Ishikawa (cell line): ENCODE results near the gene SEC24C.

ENCODE experiments used
- CREB1 ChIP-seq: IDR thresholded peaks from 2 replicates; pipeline ENCODE4 v1.6.1; 2012; ENCODE audit warnings: low read depth
- EP300 ChIP-seq: IDR thresholded peaks from 2 replicates; pipeline ENCODE4 v1.6.1; 2012; ENCODE audit warnings: borderline replicate concordance
- FOXM1 ChIP-seq: IDR thresholded peaks from 2 replicates; pipeline ENCODE4 v1.6.1; 2012; ENCODE audit warnings: low read depth, borderline replicate concordance
- RAD21 ChIP-seq: IDR thresholded peaks from 2 replicates; pipeline ENCODE4 v1.6.1; 2012; ENCODE audit warnings: low read depth
- TCF12 ChIP-seq: IDR thresholded peaks from 2 replicates; pipeline ENCODE4 v1.6.1; 2012; ENCODE audit warnings: low read depth
- YY1 ChIP-seq: IDR thresholded peaks from 2 replicates; pipeline ENCODE4 v1.6.1; 2012; ENCODE audit warnings: low read depth
- TF ChIP-seq, protein P1 (sequence below): IDR thresholded peaks from 2 replicates; pipeline ENCODE4 v1.6.1; 2012; ENCODE audit warnings: low read depth, mild to moderate bottlenecking
- TF ChIP-seq, protein P2 (sequence below): IDR thresholded peaks from 2 replicates; pipeline ENCODE4 v1.6.1; 2012
- TF ChIP-seq, protein P3 (sequence below): IDR thresholded peaks from 2 replicates; pipeline ENCODE4 v1.6.1; 2012

DNA sequence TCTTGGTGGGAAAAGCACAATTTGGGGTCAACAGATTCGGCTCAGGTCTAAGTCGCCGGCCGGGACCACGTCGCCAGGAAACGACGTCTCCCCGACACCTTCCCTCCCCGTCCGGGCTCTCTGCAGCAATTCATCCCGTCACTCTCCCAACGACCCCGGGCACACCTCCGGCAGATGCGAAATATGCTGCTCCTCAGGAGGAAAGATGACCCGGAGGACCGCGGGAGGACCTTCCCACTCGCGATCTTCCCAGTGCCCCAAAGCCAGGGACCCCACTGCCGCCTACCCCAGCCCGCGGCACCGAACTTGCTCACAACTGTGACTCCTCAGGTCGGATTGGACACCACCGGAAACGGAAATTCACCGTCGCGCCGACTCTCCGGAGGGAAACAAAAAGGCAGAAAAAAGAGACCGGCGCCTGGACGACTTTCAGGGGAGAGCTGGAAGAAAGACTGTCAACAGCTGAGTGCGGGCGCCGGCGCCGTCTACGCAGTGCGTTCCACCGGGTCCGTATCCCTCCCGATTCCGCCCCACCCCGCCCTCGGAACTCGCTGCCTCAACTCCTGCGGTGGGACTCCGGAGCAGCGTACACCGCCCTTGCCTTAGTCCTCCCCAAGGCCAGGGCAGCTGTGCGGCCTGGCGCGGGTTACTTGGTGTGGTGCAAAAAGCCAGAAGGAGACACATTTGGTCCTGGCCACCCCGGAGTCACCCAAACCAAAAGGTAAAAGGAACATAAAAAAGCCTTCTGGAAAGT lies 13.8 kb upstream of the SEC24C start:
- TF ChIP-seq, protein P1, sequence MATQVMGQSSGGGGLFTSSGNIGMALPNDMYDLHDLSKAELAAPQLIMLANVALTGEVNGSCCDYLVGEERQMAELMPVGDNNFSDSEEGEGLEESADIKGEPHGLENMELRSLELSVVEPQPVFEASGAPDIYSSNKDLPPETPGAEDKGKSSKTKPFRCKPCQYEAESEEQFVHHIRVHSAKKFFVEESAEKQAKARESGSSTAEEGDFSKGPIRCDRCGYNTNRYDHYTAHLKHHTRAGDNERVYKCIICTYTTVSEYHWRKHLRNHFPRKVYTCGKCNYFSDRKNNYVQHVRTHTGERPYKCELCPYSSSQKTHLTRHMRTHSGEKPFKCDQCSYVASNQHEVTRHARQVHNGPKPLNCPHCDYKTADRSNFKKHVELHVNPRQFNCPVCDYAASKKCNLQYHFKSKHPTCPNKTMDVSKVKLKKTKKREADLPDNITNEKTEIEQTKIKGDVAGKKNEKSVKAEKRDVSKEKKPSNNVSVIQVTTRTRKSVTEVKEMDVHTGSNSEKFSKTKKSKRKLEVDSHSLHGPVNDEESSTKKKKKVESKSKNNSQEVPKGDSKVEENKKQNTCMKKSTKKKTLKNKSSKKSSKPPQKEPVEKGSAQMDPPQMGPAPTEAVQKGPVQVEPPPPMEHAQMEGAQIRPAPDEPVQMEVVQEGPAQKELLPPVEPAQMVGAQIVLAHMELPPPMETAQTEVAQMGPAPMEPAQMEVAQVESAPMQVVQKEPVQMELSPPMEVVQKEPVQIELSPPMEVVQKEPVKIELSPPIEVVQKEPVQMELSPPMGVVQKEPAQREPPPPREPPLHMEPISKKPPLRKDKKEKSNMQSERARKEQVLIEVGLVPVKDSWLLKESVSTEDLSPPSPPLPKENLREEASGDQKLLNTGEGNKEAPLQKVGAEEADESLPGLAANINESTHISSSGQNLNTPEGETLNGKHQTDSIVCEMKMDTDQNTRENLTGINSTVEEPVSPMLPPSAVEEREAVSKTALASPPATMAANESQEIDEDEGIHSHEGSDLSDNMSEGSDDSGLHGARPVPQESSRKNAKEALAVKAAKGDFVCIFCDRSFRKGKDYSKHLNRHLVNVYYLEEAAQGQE: 0 out of 2 replicates have a peak, but pooled peaks have one; percentile 24
- TF ChIP-seq, protein P2, sequence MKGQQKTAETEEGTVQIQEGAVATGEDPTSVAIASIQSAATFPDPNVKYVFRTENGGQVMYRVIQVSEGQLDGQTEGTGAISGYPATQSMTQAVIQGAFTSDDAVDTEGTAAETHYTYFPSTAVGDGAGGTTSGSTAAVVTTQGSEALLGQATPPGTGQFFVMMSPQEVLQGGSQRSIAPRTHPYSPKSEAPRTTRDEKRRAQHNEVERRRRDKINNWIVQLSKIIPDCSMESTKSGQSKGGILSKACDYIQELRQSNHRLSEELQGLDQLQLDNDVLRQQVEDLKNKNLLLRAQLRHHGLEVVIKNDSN: peak; percentile 57; the same call in 1 of the 2 replicates
- no peak for TF ChIP-seq RAD21
- TF ChIP-seq EP300: peak; percentile 66; the same call in 1 of the 2 replicates
- TF ChIP-seq CREB1: peak; percentile 74
- TF ChIP-seq TCF12: peak; percentile 78
- TF ChIP-seq, protein P3, sequence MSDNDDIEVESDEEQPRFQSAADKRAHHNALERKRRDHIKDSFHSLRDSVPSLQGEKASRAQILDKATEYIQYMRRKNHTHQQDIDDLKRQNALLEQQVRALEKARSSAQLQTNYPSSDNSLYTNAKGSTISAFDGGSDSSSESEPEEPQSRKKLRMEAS: peak; percentile 90
- TF ChIP-seq FOXM1: no peak
- TF ChIP-seq YY1: peak; percentile 69
